Lung (tissue), 12 donors: Measurements from ENCODE around the gene CUBN. TPM values are rescaled to one million over a fixed set of nuclear protein-coding genes. Genes with fewer than 3 reads are reported as not detected.

Experiments used
- ATAC-seq: fragments of 200-7000 bp; cut with Tn5 transposase; one replicate; pipeline ENCODE4 v1.9.1; 2020; ENCODE audit warnings: moderate number of reproducible peaks; ENCODE audit not compliant: insufficient read depth, low FRiP score
- DNase-seq, 3 donors: peaks; one replicate each; pipeline ENCODE4 v3.0.0-alpha.2; 2013 to 2017
- H3K27ac ChIP-seq, 2 donors: one replicate each; pipeline ENCODE4 v1.5.1; 2013; ENCODE audit warnings: mild to moderate bottlenecking in 2 of 2, moderate library complexity in 2 of 2, control low read depth in 1 of 2, inconsistent platforms in 1 of 2, low read depth in 1 of 2, low read length in 1 of 2
- H3K27me3 ChIP-seq, 3 donors: one replicate each; pipeline ENCODE4 v1.5.1; 2013; ENCODE audit warnings: low read length in 2 of 3; ENCODE audit not compliant: control insufficient read depth in 3 of 3, insufficient read depth in 3 of 3
- H3K36me3 ChIP-seq, 4 donors: one replicate each; pipeline ENCODE4 v1.5.1; 2013; ENCODE audit warnings: low read length in 4 of 4, mild to moderate bottlenecking in 1 of 4, moderate library complexity in 1 of 4; ENCODE audit not compliant: control insufficient read depth in 4 of 4, insufficient read depth in 4 of 4
- H3K4me1 ChIP-seq, 5 donors: one replicate each; pipeline ENCODE4 v1.5.1; 2013; ENCODE audit warnings: low read length in 5 of 5, mild to moderate bottlenecking in 2 of 5, moderate library complexity in 1 of 5; ENCODE audit not compliant: control insufficient read depth in 5 of 5, insufficient read depth in 5 of 5
- H3K4me3 ChIP-seq: one replicate; pipeline ENCODE4 v1.5.1; 2013; ENCODE audit warnings: mild to moderate bottlenecking, control low read depth, moderate library complexity
- H3K9ac ChIP-seq, 2 donors: one replicate each; pipeline ENCODE4 v1.5.1; 2013; ENCODE audit warnings: low read length in 2 of 2, control low read depth in 1 of 2; ENCODE audit not compliant: insufficient read depth in 1 of 2
- H3K9me3 ChIP-seq, 4 donors: one replicate each; pipeline ENCODE4 v1.5.1; 2013; ENCODE audit warnings: low read length in 3 of 4, mild to moderate bottlenecking in 1 of 4, moderate library complexity in 1 of 4; ENCODE audit not compliant: control insufficient read depth in 4 of 4, insufficient read depth in 3 of 4
- WGBS, 2 donors: extraction: QIAGEN DNeasy Blood & Tissue Kit; methylation state at CpG; one replicate each; pipeline ENCODE4 v1.1.7; 2013; 5-methylcytosine and 5-hydroxymethylcytosine counted together
- polyA plus RNA-seq, 2 donors: library from polyadenylated mRNA; stranded (reverse); fragments of 200-250 nt; gene quantifications; one replicate each; pipeline ENCODE4 v1.2.1, GENCODE V29; 2013
- total RNA-seq, 2 donors: library from RNA; depleted of rRNA in 1 of 2; stranded (reverse); fragments of >200 nt in 1 of 2; gene quantifications; one replicate each; pipeline ENCODE4 v1.2.1, GENCODE V29; 2014 to 2021
- TF ChIP-seq, protein P1 (sequence below): IDR thresholded peaks from 2 replicates; pipeline ENCODE4 v1.5.1; 2012; ENCODE audit warnings: mild to moderate bottlenecking; ENCODE audit errors: control extremely low read depth, extremely low read depth
- donor health status: control.
- donor health status: control.
- donor health status: Bipolar disorder and iron deficiency.
- donor health status: healthy.
- donor health status: DM: yes; HTN: yes; CAD: no.

CUBN gene
- total and polyA plus RNA-seq, 4 donors = 0.33 to 5.1 (median 1.0) TPM

DNA sequence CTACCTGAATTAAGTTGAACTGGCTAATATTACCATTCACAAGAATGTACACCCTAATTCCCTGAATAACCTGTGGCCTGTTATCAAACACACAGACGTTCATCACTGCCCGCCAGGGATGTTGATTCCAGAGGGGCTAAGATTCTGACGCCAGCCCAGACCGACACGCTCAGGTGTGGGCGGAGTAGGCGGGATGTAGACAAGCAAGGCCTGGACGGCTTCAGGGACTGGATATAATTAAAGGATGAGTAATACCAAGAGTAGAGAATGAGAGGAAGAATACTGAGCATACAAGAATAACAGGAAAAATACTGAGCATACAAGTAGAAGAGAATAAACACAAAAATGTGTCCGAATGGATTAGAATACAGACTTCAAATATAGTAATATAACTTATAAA is 29.0 kb downstream of the CUBN start:
- Histone ChIP-seq H3K27me3 (no peaks in the 10 kb centered on the region), H3K36me3 (no peaks in the 10 kb centered on the region), H3K27ac (no peak overlapping the region), H3K4me1 (peaks cover 0 to 3% (median 0%) of the 10 kb centered on the region in 5 donors), H3K4me3 (no peak overlapping the region), H3K9ac (no peak overlapping the region), H3K9me3 (no peaks in the 10 kb centered on the region)
- TF ChIP-seq, protein P1, sequence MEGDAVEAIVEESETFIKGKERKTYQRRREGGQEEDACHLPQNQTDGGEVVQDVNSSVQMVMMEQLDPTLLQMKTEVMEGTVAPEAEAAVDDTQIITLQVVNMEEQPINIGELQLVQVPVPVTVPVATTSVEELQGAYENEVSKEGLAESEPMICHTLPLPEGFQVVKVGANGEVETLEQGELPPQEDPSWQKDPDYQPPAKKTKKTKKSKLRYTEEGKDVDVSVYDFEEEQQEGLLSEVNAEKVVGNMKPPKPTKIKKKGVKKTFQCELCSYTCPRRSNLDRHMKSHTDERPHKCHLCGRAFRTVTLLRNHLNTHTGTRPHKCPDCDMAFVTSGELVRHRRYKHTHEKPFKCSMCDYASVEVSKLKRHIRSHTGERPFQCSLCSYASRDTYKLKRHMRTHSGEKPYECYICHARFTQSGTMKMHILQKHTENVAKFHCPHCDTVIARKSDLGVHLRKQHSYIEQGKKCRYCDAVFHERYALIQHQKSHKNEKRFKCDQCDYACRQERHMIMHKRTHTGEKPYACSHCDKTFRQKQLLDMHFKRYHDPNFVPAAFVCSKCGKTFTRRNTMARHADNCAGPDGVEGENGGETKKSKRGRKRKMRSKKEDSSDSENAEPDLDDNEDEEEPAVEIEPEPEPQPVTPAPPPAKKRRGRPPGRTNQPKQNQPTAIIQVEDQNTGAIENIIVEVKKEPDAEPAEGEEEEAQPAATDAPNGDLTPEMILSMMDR = no peak
- DNase-seq (no peak), ATAC-seq (no peak)
- 83 to 93% methylated on average over 9 of the region's 9 CpGs for WGBS, 2 donors

DNA sequence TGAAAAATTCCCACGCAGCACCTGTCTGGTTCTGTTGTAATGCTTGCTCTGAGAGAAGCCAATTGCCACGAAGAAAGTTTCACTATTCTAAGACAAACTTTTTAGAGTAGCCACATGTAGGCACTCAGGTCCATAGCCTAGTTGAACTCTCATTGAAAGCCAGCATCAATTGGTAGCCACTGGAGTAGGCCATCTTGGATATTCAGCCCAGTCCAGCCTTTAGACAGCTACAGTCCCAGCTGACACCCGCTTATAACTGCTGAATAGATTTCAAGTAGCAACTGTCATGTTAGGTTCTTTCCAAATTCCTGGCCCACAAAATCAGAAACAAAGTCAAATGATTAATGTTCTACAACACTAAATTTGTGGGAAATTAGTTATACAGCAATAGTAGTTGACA is 31.6 kb downstream of the CUBN start:
- no peak overlapping the region for H3K4me3 ChIP-seq
- DNase-seq (no peak), ATAC-seq (no peak)
- H3K27me3 ChIP-seq = no peaks in the 10 kb centered on the region
- no peak overlapping the region for H3K27ac ChIP-seq
- no peaks in the 10 kb centered on the region for H3K9me3 ChIP-seq
- H3K36me3 ChIP-seq = no peaks in the 10 kb centered on the region
- 95 to 97% methylated on average over 3 of the region's 3 CpGs for WGBS, 2 donors
- TF ChIP-seq, protein P1 = no peak
- peaks cover 0 to 3% (median 0%) of the 10 kb centered on the region in 5 donors for H3K4me1 ChIP-seq
- H3K9ac ChIP-seq = no peak overlapping the region

DNA sequence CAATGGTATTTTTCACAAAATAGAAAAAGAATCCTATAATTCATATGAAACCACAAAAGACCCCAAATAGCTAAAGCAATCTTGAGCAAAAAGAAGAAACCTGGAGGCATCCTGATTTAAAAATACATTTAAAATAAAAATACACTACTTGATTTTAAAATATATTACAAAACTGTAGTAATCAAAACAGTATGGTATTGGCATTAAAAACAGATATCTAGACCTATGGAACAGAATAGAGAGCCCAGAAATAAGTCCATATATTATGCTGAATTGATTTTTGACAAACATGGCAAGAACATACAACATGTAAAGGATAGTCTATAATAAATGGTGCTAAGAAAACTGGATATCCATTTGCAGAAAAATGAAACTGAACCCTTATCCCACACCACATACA is 34.8 kb downstream of the CUBN start:
- Histone ChIP-seq H3K4me1 (no peaks in the 10 kb centered on the region), H3K4me3 (no peak overlapping the region), H3K9ac (no peak overlapping the region), H3K9me3 (no peaks in the 10 kb centered on the region), H3K27me3 (no peaks in the 10 kb centered on the region), H3K27ac (no peak overlapping the region), H3K36me3 (no peaks in the 10 kb centered on the region)
- TF ChIP-seq, protein P1 = no peak
- no peak for DNase-seq
- ATAC-seq = no peak
